EH (cell line): ENCODE data around the gene ZNF74.

Experiments used
- DNase-seq: peaks from one replicate; pipeline ENCODE4 v3.0.0-alpha.2; 2015; ENCODE audit warnings: low read depth

ZNF74 gene

GRCh38 chr22:20420157-20420842 lies 26.3 kb downstream of the ZNF74 start:
- DNase-seq: no peak

- no peak for DNase-seq
Observed at GRCh38 chr22:20421507-20421874, 27.5 kb downstream of the ZNF74 start.

GRCh38 chr22:20422271-20423007 lies 28.5 kb downstream of the ZNF74 start:
- DNase-seq: peak; percentile 89

GRCh38 chr22:20423008-20423905 lies 29.3 kb downstream of the ZNF74 start:
- DNase-seq: peak; percentile 77

GRCh38 chr22:20423906-20424551 lies 30.1 kb downstream of the ZNF74 start:
- peak; percentile 16 for DNase-seq

- DNase-seq: no peak
Observed at GRCh38 chr22:20424568-20424931, 30.6 kb downstream of the ZNF74 start.

GRCh38 chr22:20424932-20425565 lies 31.1 kb downstream of the ZNF74 start:
- DNase-seq: peak; percentile 34

- no peak for DNase-seq
Observed at GRCh38 chr22:20425566-20426258, 31.8 kb downstream of the ZNF74 start.

GRCh38 chr22:20426259-20426615 lies 32.3 kb downstream of the ZNF74 start:
- DNase-seq: peak; percentile 11

GRCh38 chr22:20427104-20427944 lies 33.4 kb downstream of the ZNF74 start:
- no peak for DNase-seq

- no peak for DNase-seq
Observed at GRCh38 chr22:20427945-20428417, 34.0 kb downstream of the ZNF74 start.

GRCh38 chr22:20428496-20429253 lies 34.7 kb downstream of the ZNF74 start:
- DNase-seq: no peak

- DNase-seq: no peak
Observed at GRCh38 chr22:20429254-20430100, 35.5 kb downstream of the ZNF74 start.

- DNase-seq: no peak
Observed at GRCh38 chr22:20430101-20430719, 36.3 kb downstream of the ZNF74 start.

- DNase-seq: no peak
Observed at GRCh38 chr22:20430720-20431510, 37.0 kb downstream of the ZNF74 start.

GRCh38 chr22:20431511-20432192 lies 37.7 kb downstream of the ZNF74 start:
- DNase-seq: no peak
